ENCODE results near the gene NFATC2IP.
"Not testable (repeated sequence)": the region's sequence is repeated elsewhere in the genome, so short reads cannot be mapped to it uniquely, and the experiment has no call there.

Gene NFATC2IP

GRCh38 chr16:28991687-28992086, 41.0 kb downstream of the NFATC2IP start:
- DNase-seq (ENCODE audit: low read depth in 2 of 2): no peak

- no peak for DNase-seq (ENCODE audit: low read depth in 2 of 2)
Measured at GRCh38 chr16:28992496-28992895, 41.8 kb downstream of the NFATC2IP start.

GRCh38 chr16:28998837-28999236, 48.1 kb downstream of the NFATC2IP start:
- no peak for DNase-seq (ENCODE audit: low read depth in 2 of 2)

GRCh38 chr16:28999577-28999976, 48.8 kb downstream of the NFATC2IP start:
- DNase-seq (ENCODE audit: low read depth in 2 of 2): no peak

GRCh38 chr16:29000019-29000418, 49.3 kb downstream of the NFATC2IP start:
- no peak for DNase-seq (ENCODE audit: low read depth in 2 of 2)

GRCh38 chr16:29004496-29005139, 53.9 kb downstream of the NFATC2IP start:
- DNase-seq (ENCODE audit: low read depth in 2 of 2): not testable (repeated sequence)

- no peak for DNase-seq (ENCODE audit: low read depth in 2 of 2)
Measured at GRCh38 chr16:29007730-29008593, 57.2 kb downstream of the NFATC2IP start.

GRCh38 chr16:29009050-29009837, 58.5 kb downstream of the NFATC2IP start:
- DNase-seq (ENCODE audit: low read depth in 2 of 2): no peak

- no peak for DNase-seq (ENCODE audit: low read depth in 2 of 2)
Measured at GRCh38 chr16:29009838-29010166, 59.1 kb downstream of the NFATC2IP start.

- no peak for DNase-seq (ENCODE audit: low read depth in 2 of 2)
Measured at GRCh38 chr16:29011112-29011511, 60.4 kb downstream of the NFATC2IP start.

GRCh38 chr16:29011851-29012250, 61.1 kb downstream of the NFATC2IP start:
- no peak for DNase-seq (ENCODE audit: low read depth in 2 of 2)

- DNase-seq (ENCODE audit: low read depth in 2 of 2): no peak
Measured at GRCh38 chr16:29012913-29013553, 62.3 kb downstream of the NFATC2IP start.

- no peak for DNase-seq (ENCODE audit: low read depth in 2 of 2)
Measured at GRCh38 chr16:29014561-29015069, 63.9 kb downstream of the NFATC2IP start.
